HG02759 (cell line): ENCODE measurements around the gene ARSI.
A peak's percentile ranks its signal among the peaks of the same experiment; 100 is the strongest.

Source experiments
- ATAC-seq: cut with Tn5 transposase; IDR thresholded peaks from one replicate; pipeline ENCODE4 v1.9.1; 2021; ENCODE audit warnings: mild to moderate bottlenecking, moderate library complexity; ENCODE audit not compliant: unreplicated experiment

The ARSI gene

GRCh38 chr5:150302301-150303069, at the start of gene ARSI:
Gene ARSI, minus strand, starts transcription at chr5:150302905. Its CDS starts 532 bp downstream, at chr5:150302373.
- ATAC-seq, result no peak

DNA sequence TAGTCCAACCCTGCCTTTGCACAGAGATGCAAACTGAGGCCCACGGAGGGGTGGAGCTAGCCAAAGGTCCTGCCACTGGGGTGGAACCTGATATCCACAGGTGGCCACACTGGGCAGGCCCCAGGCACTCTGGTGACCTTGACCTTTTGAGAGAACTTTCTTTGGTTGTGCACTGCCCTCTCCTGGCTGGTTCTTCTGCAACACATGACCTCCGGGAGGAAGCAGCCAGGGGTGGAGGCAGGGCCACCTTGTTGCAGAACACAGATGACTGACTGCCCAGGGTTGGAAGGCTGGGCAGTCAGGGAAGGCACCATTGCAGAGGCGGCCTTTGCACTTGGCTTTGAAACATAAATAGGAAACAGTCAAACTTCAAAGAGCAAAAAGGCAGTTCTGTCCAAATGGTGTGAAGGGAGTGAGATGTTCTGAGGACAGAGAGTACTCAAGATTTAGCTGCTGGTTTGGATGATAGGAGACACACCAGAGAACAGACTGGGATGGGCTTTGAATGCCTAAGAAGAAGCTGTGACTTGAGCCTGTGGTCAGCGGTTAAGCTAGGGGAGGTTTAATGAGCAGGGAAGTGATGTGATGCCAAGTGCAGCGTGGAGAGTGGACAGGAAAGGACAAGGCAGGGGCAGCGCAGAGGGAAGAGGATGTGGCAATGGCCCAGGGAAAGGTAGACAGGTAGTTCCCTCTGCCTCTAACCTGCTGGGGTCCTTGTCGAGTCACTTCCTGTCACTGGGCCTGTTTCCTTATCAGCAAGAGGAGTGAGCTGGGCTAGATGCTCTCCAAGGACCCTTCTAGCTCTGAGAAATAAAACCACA, 48.0 kb upstream of the ARSI start:
- ATAC-seq, result peak; percentile 95

DNA sequence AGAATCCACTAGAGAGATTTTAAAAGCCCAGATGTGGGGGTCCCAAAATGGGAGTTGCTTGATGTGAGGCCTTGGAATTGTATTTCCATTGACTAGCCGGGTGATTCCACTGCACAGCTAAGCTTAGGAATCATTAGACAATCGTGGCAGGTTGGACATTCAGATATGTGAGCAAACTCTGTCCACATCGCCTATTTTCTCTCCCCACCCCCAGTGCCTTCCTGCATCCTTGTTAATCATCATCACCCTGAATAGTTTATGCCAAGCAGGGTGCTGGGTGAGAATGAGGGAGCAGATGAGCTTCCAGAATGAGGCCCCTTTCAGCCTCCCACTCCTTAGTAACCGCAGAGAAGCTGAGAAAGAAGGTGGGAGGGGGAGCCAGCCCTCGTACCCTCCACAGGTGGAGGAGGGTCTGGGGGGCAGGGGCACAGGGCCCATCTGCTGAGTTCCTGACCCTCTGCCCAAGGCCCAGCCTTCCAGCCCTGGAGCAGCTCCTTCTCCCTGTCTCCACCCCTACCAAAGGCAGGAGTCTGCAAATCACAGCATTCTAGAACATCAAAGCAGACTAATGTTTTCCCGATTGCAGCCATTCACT, 47.1 kb upstream of the ARSI start:
- no peak for ATAC-seq

GRCh38 chr5:150347451-150347850, 44.7 kb upstream of the ARSI start:
- ATAC-seq, result no peak

GRCh38 chr5:150347003-150347402, 44.3 kb upstream of the ARSI start:
- no peak for ATAC-seq

- ATAC-seq, result no peak
These were observed 43.9 kb upstream of the ARSI start for GRCh38 chr5:150346592-150346991.

DNA sequence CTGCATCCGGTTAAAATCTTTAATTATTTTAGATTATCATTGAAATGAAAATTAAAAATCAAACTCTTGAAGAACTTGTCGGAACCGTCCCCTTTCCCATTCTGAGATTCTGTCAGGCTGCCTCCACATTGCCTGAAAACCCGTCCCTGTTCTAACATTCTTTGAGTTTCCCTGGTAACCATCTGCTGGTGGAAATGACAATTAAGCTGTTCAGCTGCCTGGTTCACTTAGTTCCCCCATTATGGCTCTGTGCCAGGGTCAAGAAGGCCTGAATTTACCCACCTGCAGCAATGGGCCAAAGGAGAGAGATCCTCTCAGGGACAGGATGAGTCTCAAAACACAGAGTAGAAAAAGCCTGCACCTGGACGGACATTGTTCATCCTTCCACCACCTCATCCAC, 43.0 kb upstream of the ARSI start:
- ATAC-seq, result no peak

DNA sequence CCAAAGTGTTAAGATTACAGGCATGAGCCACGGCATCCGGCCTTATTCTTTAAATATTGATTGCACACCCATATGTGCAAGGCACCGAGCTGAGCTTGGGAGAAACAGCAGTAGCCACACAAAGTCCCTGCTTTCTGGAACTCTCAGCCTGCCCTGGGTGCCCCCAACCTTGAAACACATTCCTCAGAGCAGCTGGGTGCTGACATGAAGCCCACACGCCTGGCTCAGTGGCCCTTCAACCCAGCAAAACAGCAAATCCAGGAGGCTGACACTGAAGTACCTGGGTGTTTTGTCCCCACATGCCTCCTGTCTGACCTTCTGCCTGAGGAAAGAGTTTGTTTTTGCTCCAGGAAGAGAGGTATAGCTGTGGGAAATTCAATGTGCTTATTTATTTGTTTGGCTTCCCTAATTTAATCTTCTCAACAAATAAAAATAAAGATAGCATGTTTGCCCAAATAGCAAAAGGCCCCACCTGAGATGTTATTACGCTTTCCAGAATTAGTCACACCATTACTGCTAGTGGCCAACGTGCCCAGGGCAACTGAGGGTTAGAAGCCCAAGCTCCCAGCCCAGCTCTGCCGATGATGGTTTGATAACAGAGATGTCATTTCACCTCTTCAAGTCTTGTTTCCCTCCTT, 41.4 kb upstream of the ARSI start:
- ATAC-seq, result no peak

GRCh38 chr5:150342583-150342982, 39.9 kb upstream of the ARSI start:
- no peak for ATAC-seq

DNA sequence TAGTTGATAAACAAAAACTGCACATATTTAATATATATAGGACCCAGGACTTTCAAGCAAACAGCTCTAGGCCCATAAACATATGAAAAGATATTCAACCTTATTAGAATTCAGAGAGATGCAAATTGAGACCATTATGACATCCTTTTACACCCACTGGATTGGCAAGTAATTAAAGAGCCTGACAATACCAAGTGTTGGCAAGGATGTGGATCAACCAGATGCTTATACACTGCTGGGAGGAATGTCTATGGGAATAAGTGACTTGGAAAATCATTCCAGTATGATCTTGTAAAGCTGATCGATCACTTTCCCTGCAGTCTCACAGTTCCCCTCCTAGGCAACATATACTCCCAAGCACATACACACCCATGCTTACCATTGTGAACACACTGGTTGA, 39.3 kb upstream of the ARSI start:
- ATAC-seq, result no peak

GRCh38 chr5:150341331-150341730, 38.6 kb upstream of the ARSI start:
- no peak for ATAC-seq

- ATAC-seq, result no peak
These were observed 38.0 kb upstream of the ARSI start for GRCh38 chr5:150340614-150341255.

- no peak for ATAC-seq
These were observed 37.1 kb upstream of the ARSI start for GRCh38 chr5:150339841-150340240.

- ATAC-seq, result no peak
These were observed 36.5 kb upstream of the ARSI start for GRCh38 chr5:150339165-150339564.

DNA sequence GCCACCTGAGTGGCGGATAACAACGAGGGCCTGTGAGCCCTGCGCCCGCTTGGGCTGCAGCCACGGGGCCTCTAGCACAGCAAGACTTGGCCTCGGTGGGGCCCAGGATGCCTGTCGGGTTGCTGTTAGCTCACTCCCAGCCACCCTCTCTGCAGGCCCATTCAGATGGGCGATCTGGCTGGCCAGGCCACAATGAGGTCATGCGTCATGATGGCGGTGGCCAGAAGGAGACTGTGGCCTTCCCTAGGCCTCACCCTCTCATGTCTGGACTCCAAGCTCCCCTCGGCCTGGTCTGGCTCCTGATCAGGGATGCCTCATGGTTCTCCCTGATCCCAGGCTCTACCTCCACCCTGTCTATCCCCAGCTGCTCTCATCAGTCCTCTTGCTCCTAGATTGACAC, 35.8 kb upstream of the ARSI start:
- no peak for ATAC-seq

GRCh38 chr5:150335778-150336177, 33.1 kb upstream of the ARSI start:
- ATAC-seq, result no peak

- ATAC-seq, result no peak
These were observed 30.7 kb upstream of the ARSI start for GRCh38 chr5:150333400-150333799.

DNA sequence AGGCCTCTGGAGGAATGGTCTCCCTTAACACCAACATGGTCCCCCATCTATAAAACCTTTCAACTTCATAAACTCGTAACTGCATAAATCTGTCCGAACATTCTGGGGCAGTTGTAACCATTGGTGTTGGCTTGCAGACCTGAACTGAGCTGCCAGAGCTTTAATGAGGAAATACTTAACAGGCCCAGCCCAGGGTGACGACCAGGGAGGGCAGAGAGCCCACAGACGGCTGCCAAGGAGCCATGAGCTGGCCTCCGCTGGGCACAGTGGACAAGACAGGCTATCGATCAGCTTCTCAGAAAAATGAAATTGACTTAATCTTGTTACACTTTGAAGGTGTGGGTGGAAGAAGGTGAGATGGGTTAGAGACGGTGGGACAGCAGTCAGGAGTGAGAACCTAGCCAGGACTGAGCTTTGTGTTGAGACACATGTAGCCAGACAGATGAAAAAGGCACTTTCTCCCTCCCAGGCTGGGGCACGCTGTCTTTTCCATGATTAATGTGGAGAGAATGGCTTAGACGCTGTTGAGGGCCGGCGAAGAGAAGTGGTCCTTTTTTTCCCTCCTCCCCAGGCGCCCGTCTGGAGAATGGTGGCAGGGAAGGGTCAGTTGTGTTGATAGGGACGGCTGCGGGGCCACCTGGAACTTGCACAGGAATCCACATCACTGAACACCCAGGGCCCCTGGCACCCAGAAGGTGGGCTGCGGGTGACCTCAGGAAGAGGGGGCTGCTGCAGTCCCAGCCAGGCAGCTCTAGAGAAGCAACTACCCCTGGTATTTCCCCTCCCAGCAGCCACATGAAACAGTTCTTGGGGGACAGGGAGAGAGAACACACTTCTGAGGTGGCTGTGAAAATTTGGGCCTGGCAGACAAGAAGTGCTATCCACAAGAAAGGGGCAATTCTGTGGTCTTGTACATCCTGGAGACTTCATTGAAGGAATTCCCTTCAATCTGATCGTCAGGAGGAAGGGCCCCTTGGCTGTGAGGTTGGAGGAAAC, 27.5 kb upstream of the ARSI start:
- no peak for ATAC-seq

DNA sequence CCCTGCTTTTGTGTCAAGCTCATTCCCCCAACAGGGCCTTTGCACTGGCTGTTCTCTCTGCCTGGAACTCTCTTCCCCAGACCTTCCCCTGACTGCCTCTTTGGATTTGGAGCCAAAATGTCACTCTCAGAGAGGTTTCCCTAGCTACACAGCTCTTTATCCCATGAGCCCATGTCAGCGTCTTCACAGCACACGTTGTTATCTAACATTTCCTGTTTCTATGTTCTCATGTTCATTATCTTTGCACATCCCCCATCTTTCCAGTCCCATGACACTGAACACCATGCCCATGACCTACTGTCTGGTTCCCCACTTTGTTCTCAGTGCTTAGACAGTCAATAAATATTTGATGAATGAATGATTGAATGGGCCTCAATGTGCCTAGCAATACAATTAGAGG, 26.3 kb upstream of the ARSI start:
- ATAC-seq, result no peak

GRCh38 chr5:150328515-150328914, 25.8 kb upstream of the ARSI start:
- no peak for ATAC-seq
